ENCODE results near the gene KCNJ10.

Gene KCNJ10

GRCh38 chr1:160009081-160009480 lies 60.9 kb downstream of the KCNJ10 start (continued):
- TF ChIP-seq REST (tag by site-specific recombination; IDR thresholded peaks at IDR 0.05) (no peak), ZNF501 (tag by site-specific recombination; IDR thresholded peaks at IDR 0.05) (no peak), ZNF548 (tag by site-specific recombination; IDR thresholded peaks at IDR 0.05) (no peak), ZNF830 (tag by site-specific recombination; IDR thresholded peaks at IDR 0.05; ENCODE audit: low read depth) (no peak), ZNF311 (tag by site-specific recombination; IDR thresholded peaks at IDR 0.05; ENCODE audit: borderline replicate concordance) (no peak)

DNA sequence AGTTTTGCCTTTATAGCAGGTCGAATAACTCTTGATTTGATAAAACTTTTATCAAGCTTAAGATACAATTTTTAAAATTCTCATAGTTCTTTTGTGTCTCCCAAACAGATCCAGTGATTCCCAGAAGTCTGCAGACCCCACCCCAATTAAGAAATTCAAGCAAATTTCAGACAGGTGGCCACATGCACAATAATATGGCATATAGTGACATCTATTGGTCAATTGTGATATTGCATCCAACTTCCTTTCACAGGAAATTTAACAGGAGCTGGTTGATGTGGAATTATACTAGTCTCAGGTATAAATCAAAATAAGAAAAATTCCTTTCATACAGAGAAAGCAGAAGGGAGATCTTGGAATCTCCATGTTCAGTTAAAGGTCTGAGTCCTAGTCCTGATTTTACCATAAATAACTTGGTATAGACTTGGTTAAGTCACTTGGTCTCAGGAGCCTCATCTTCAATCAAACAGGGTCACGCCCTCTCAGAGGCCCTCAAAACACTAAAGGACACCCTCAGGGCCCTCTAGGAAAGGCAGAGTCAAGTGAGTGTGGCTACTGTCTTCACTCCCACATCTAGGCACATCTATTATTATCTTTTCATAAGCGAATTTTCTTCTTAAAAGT lies 62.3 kb downstream of the KCNJ10 start:
- Histone ChIP-seq H3K9me3 (ENCODE audit: control insufficient read depth, insufficient read depth, low read depth, low read length) (no peaks in the 10 kb centered on the region), H3K27ac (ENCODE audit: extremely low read depth, low read depth, low read length) (no peak overlapping the region), H3K4me3 (ENCODE audit: low read depth, low read length) (no peak overlapping the region), H3K4me1 (ENCODE audit: control insufficient read depth, insufficient read depth, low read length) (no peaks in the 10 kb centered on the region), H3K36me3 (ENCODE audit: control insufficient read depth in 2 of 2, insufficient read depth in 1 of 2, low read length in 2 of 2) (no peaks in the 10 kb centered on the region)
- TF ChIP-seq ZNF341 (tag by site-specific recombination; IDR thresholded peaks at IDR 0.05; ENCODE audit: low read depth) (no peak), FEZF1 (tag by site-specific recombination; IDR thresholded peaks at IDR 0.05) (no peak), ZNF555 (tag by site-specific recombination; conservative IDR thresholded peaks at IDR 0.05) (no peak), ZSCAN30 (tag by site-specific recombination; IDR thresholded peaks at IDR 0.05) (no peak), ZNF335 (tag by site-specific recombination; conservative IDR thresholded peaks at IDR 0.05) (peak; percentile 41), ZNF654 (tag by site-specific recombination; IDR thresholded peaks at IDR 0.05; ENCODE audit: low read depth) (peak; percentile 84), ZNF132 (tag by site-specific recombination; IDR thresholded peaks at IDR 0.05; ENCODE audit: borderline replicate concordance) (no peak), ZSCAN16 (tag by site-specific recombination; IDR thresholded peaks at IDR 0.05) (no peak), ZNF561 (tag by site-specific recombination; IDR thresholded peaks at IDR 0.05; ENCODE audit: borderline replicate concordance) (no peak), GLI4 (tag by site-specific recombination; IDR thresholded peaks at IDR 0.05) (no peak), ZNF239 (tag by site-specific recombination; IDR thresholded peaks at IDR 0.05) (no peak), ZNF248 (tag by site-specific recombination; IDR thresholded peaks at IDR 0.05) (no peak), CTCF (tag by site-specific recombination; IDR thresholded peaks at IDR 0.05) (0 out of 2 replicates have a peak, but pooled peaks have one; percentile 12), ZNF488 (tag by site-specific recombination; IDR thresholded peaks at IDR 0.05) (no peak), OSR2 (tag by site-specific recombination; IDR thresholded peaks at IDR 0.05) (no peak), ZNF747 (tag by site-specific recombination; IDR thresholded peaks at IDR 0.05) (no peak), ZNF792 (tag by site-specific recombination; IDR thresholded peaks at IDR 0.05) (no peak)
- TF ChIP-seq, protein P1, sequence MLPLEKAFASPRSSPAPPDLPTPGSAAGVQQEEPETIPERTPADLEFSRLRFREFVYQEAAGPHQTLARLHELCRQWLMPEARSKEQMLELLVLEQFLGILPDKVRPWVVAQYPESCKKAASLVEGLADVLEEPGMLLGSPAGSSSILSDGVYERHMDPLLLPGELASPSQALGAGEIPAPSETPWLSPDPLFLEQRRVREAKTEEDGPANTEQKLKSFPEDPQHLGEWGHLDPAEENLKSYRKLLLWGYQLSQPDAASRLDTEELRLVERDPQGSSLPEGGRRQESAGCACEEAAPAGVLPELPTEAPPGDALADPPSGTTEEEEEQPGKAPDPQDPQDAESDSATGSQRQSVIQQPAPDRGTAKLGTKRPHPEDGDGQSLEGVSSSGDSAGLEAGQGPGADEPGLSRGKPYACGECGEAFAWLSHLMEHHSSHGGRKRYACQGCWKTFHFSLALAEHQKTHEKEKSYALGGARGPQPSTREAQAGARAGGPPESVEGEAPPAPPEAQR (tag by site-specific recombination; IDR thresholded peaks at IDR 0.05) = no peak
- TF ChIP-seq, protein P2, sequence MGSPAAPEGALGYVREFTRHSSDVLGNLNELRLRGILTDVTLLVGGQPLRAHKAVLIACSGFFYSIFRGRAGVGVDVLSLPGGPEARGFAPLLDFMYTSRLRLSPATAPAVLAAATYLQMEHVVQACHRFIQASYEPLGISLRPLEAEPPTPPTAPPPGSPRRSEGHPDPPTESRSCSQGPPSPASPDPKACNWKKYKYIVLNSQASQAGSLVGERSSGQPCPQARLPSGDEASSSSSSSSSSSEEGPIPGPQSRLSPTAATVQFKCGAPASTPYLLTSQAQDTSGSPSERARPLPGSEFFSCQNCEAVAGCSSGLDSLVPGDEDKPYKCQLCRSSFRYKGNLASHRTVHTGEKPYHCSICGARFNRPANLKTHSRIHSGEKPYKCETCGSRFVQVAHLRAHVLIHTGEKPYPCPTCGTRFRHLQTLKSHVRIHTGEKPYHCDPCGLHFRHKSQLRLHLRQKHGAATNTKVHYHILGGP (tag by site-specific recombination; IDR thresholded peaks at IDR 0.05) = no peak
- ChIA-PET CTCF (interaction anchor here (0.6 to 10.2 kb wide), 84 partner anchors 8 to 988 kb away, joined by 3 to 353 read pairs (median 4); partner anchors contain the start of genes IGSF9, KCNJ9, SLAMF9 and TAGLN2), POLR2A (interaction anchor here (0.7 to 1.6 kb wide), 4 partner anchors 62 to 114 kb away, joined by 3 to 4 read pairs (median 4); partner anchors contain the start of genes IGSF9 and TAGLN2)
